Testis (tissue), 2 donors: Measurements from ENCODE around the gene PRR15L.

Experiments used
- CTCF ChIP-seq, 3 experiments: fragments of 450-650 bp in 2 of 3; fragments of 200-600 bp in 1 of 3; sonication (generic) in 1 of 3; IDR thresholded peaks; one replicate each; pipeline ENCODE4 v1.5.1; 2016 to 2019; ENCODE audit warnings: antibody characterized with exemption in 3 of 3, mild to moderate bottlenecking in 2 of 3, moderate library complexity in 1 of 3
- POLR2A ChIP-seq: fragments of 450-650 bp; IDR thresholded peaks from one replicate; pipeline ENCODE4 v1.6.1; 2017; ENCODE audit warnings: antibody characterized with exemption, mild to moderate bottlenecking, moderate library complexity

- TF ChIP-seq CTCF (IDR thresholded peaks at IDR 0.05) (no peak), POLR2A (no peak)
Measured at GRCh38 chr17:47925678-47925988, 32.0 kb downstream of the PRR15L start.
